ENCODE data around the gene NOXO1.

The NOXO1 gene

DNA sequence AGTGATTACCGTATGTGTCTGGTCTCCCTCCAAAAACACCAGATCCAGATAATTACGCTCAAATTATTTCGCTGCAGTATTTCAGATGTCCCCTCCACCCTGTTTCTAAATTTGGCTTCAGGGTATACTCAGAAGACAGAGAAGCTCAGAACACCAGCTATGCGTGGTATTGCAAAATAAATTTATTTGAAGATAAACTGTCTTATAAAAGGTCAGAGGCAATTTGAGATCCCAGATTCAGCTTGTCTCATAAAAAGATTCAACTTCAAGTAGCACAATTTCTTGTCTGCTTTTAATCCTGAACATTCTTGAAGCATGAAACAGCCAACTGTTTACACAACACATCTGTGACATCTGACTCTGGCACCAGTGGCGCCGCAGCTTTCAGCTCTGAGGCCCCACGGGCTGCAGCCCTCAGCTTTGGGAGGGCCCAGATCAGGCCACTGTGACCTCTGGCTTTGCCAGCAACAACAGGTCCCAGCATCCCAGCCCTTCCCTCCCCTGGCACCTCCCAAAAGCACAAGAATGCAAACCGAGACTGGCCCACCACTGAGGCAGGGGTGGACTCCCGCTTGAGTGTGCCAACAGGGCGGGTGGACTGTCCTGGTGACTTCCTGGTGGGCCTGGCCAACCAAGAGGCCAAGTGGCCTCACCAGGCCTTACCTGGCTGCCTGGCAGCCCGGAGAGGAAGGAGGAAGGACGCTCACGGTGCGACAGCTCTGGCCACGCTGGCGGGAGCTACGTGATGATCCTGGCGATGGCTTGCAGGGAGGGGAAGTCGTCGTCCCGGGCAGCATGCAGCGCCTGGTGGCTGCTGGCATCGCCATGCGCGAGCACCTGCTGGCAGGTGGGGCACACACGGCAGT is 16.5 kb upstream of the NOXO1 start:
- peak; percentile 49 for DNase-seq (ENCODE audit: low spot score)

DNA sequence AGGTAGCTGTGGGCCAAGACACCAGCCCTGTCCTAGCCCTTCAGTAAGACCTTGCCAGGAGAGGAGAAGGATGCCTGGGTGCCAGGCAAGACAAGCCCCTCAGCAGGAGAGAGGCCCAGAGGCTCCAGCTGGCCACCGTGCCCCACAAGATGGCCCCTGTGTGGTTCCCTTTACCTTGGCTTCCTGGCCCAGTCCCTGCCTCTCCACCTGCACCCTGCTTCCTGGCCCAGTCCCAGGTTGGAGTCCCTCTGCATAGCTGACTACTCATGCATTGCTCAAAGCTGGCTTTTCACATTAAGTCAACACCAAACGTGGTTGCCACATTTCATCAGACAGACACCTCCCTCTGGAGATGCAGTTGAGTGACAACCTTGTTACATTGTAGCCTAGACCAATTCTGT is 12.5 kb upstream of the NOXO1 start:
- peak; percentile 23 for DNase-seq (ENCODE audit: low spot score)

GRCh38 chr16:1992704-1993317 is 11.5 kb upstream of the NOXO1 start:
- DNase-seq (ENCODE audit: low spot score): no peak

DNA sequence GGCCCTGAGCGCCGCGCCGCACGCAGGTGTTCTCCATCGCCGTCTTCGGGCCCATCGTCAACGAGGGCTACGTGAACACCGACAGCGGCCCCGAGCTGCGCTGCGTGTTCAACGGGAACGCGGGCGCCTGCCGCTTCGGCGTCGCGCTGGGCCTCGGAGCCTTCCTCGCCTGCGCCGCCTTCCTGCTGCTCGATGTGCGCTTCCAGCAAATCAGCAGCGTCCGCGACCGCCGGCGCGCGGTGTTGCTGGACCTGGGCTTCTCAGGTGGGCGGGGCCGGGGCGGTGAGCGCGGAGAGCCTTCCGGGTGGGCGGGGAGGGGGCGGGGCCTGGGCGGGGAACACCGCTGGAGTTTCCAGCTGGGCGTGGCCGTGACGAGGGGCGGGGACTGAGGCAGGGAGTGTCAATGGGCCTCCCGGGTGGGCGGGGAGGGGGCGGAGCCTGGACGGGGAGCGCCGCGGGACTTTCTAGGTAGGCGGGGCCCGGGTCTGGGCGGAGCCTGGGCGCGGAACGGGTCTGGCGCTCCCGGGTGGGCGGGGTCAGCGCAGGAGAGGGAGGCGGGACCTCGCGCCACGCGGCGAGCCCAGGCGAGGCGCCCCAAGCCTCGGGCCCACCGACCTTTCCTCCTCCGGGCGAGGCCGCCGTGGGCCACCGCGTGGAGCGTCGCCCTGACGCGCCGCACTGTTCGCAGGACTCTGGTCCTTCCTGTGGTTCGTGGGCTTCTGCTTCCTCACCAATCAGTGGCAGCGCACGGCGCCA is 10.9 kb upstream of the NOXO1 start:
- DNase-seq (ENCODE audit: low spot score): peak; percentile 94

DNA sequence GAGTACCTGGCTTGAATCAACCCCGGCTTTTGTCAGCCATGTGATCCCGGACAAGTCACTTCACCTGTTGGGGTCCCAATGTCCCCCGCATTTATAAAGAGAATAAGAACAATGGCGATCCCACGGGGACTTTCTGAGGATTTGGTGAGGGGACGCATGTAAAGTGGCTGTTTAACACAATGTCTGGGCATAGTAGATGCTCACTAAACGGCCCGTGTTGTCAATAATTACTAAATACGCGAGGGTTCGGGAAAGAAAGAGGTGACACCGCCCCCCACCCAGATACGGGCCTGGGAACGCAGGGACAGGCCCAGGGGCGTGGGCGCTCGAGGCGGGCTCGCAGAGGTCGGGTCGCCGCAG is 10.3 kb upstream of the NOXO1 start:
- no peak for DNase-seq (ENCODE audit: low spot score)

DNA sequence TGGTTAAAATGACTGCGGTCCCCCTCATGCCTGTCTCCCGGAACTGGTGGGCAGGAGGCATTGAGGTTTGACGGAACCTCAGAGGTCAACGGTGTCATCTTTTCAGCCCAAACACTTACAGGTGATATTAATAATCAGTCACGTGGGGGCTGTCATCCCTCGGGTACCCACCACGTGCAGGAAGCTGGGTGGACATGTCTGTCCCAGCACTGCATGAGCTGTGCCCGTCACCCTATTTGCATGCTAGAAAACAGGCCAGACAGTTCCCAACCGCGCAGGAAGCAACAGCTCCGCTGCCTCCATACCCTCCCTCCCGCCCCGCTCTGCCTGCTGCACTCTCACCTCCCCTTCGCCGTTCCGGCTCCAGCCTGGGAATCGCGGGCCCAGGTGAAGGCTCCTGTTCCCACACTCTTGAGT is 9.9 kb upstream of the NOXO1 start:
- DNase-seq (ENCODE audit: low spot score): no peak

- DNase-seq (ENCODE audit: low spot score): no peak
These were observed 9.3 kb upstream of the NOXO1 start for GRCh38 chr16:1990351-1991134.

GRCh38 chr16:1990101-1990350 is 8.8 kb upstream of the NOXO1 start:
- no peak for DNase-seq (ENCODE audit: low spot score)

DNA sequence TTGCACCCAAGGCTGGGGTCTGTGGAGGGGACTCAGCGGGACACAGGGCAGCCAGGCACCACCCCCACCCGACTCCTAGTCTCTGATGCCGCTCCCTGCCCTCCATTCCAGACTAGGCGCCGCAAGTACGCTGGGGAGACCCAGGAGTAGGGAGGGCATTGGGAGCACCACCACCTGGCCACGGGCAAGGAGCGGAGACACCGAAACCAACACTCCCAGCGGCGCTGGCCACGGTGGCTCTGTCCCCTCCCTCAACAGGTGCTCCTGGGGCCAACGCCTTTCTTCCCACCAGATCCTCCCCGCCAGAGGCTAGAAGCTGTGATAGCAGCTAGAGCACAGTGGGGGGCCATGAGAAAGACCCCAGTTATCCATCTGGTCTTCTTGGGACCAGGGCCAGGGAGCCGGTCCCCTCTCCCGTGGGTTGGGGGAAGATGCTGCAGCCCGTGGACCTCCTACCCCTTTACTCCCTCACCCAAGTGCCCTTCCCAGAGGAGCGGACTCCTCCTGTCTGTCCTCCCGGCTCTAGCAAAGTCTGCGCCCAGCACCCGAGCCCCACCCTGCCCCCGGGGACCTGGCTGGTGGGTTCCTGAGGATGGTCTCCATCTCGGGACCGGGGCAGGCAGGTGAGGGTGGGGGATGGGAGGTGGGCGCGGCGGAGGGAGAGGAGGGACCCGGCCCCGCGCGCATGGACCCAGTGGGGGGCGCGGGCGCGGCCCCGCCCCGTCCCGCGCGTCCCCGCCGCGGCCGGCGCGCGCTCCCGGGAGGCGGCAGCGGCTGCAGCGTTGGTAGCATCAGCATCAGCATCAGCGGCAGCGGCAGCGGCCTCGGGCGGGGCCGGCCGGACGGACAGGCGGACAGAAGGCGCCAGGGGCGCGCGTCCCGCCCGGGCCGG is 8.2 kb upstream of the NOXO1 start, which contains the start of gene SYNGR3:
Gene SYNGR3, plus strand, starts transcription at position 762 of the 892 bp plus-strand sequence. CDS start 133 bp downstream, outside the sequence.
- DNase-seq (ENCODE audit: low spot score): peak; percentile 51

- no peak for DNase-seq (ENCODE audit: low spot score)
These were observed 5.9 kb upstream of the NOXO1 start for GRCh38 chr16:1987198-1987597.

GRCh38 chr16:1985466-1986150 is 4.3 kb upstream of the NOXO1 start:
- no peak for DNase-seq (ENCODE audit: low spot score)

DNA sequence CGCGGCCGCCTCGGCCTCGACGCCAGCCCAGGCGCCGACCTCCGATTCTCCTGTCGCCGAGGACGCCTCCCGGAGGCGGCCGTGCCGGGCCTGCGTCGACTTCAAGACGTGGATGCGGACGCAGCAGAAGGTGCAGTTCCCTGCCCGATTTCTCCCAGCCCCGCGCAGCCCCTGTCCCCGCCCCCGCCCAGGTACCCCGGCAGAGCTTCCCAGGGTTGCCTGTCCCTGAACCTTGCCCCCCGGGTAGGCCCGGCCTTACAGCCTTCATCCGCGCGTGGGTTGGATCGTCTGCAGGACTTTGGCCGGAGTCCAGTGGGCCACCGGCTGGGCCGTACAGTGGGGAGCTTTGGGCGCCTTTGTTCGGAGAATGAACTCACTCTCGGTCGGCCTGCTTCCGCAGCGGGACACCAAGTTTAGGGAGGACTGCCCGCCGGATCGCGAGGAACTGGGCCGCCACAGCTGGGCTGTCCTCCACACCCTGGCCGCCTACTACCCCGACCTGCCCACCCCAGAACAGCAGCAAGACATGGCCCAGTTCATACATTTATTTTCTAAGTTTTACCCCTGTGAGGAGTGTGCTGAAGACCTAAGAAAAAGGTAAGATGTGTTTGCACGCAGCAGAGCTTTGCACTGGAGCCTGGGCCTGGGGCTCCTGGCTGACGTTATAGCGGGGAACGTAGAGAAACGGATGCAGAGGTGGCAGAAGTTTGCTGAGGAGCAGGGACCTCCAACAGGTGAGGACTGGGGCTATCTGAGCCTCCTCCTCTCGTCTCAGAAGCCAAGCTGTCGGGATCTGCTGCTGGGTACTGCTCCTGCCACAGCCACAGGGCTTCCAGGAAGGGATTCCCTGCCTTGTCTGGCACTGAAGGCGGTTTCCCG is 3.3 kb upstream of the NOXO1 start:
- peak; percentile 40 for DNase-seq (ENCODE audit: low spot score)

- peak; percentile 98 for DNase-seq (ENCODE audit: low spot score)
These were observed 2.5 kb upstream of the NOXO1 start, which contains the start of gene GFER for GRCh38 chr16:1983544-1984346. Gene GFER (plus strand): TSS chr16:1984193. CDS start chr16:1984219, 26 bp downstream.

- DNase-seq (ENCODE audit: low spot score): no peak
These were observed 1.8 kb upstream of the NOXO1 start for GRCh38 chr16:1982991-1983543.

- no peak for DNase-seq (ENCODE audit: low spot score)
These were observed 754 bp upstream of the NOXO1 start for GRCh38 chr16:1982013-1982433.

DNA sequence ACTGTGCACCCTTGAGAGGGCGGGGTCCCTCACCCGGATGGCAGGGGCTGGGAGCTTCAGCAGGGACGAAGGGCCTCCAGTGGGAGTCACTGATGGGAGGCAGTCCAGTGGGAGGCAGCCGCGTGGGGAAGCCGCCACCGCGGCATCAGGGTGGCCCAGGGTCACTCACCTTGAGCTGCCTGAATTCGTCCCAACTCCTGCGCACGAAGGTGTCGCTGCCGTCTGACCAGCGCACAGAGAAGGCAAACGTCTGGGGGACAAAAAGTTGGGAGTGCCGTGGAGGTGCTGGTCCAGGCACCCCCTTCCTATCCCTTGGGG is 540 bp downstream of the NOXO1 start:
- DNase-seq (ENCODE audit: low spot score): no peak

- DNase-seq (ENCODE audit: low spot score): no peak
These were observed 1.1 kb downstream of the NOXO1 start for GRCh38 chr16:1980030-1980769.
